Vagina (tissue), 2 donors: ENCODE measurements around the gene PITHD1. TPM values are rescaled to one million over a fixed set of nuclear protein-coding genes. Genes with fewer than 3 reads are reported as not detected.

Experiments
- DNase-seq, 2 donors: peaks; one replicate each; pipeline ENCODE4 v3.0.0-alpha.2; 2017; ENCODE audit errors: extremely low spot score in 2 of 2
- H3K27ac ChIP-seq: fragments of 200-600 bp; sonication (generic); one replicate; pipeline ENCODE4 v1.5.1; 2019
- H3K27me3 ChIP-seq: fragments of 200-600 bp; sonication (generic); one replicate; pipeline ENCODE4 v1.5.1; 2019
- H3K36me3 ChIP-seq, 2 donors: fragments of 200-600 bp; sonication (generic); one replicate each; pipeline ENCODE4 v1.5.1; 2017 to 2019
- H3K4me1 ChIP-seq: fragments of 200-600 bp; sonication (generic); one replicate; pipeline ENCODE4 v1.5.1; 2019
- H3K4me3 ChIP-seq, 2 donors: fragments of 200-600 bp; sonication (generic); 1 replicate in 1 of 2; 2 replicates in 1 of 2; pipeline ENCODE4 v1.5.1; 2016 to 2019
- H3K9me3 ChIP-seq: fragments of 200-600 bp; sonication (generic); one replicate; pipeline ENCODE4 v1.5.1; 2019
- CTCF ChIP-seq, 3 experiments: fragments of 450-650 bp in 2 of 3; fragments of 200-600 bp in 1 of 3; sonication (generic) in 1 of 3; IDR thresholded peaks; one replicate each; pipeline ENCODE4 v1.5.1; 2017 to 2019; ENCODE audit warnings: antibody characterized with exemption in 3 of 3, mild to moderate bottlenecking in 2 of 3, moderate library complexity in 2 of 3
- POLR2A ChIP-seq, 2 donors: fragments of 450-650 bp; IDR thresholded peaks; one replicate each; pipeline ENCODE4 v1.6.1; 2017; ENCODE audit warnings: antibody characterized with exemption in 2 of 2, mild to moderate bottlenecking in 2 of 2, moderate library complexity in 2 of 2
- POLR2AphosphoS5 ChIP-seq, 2 donors: sonication (generic); formaldehyde crosslinking; IDR thresholded peaks; one replicate each; pipeline ENCODE4 v1.9.0; 2017; ENCODE audit warnings: antibody characterized with exemption in 2 of 2, mild to moderate bottlenecking in 2 of 2, low read depth in 1 of 2; ENCODE audit not compliant: insufficient read depth in 1 of 2
- intact Hi-C: fragments of 100-400 bp; cut with DNase I; formaldehyde crosslinking; loops from one replicate; pipeline ENCODE4 v1.15.1; 2023
- total RNA-seq: library from RNA; depleted of rRNA; stranded (reverse); fragments of >200 nt; gene quantifications from one replicate; pipeline ENCODE4 v1.2.3, GENCODE V29; 2016

PITHD1 gene
- total RNA-seq, 1 donor from 2014 or later: 63.6 TPM

GRCh38 chr1:23787701-23788100, 9.5 kb downstream of the PITHD1 start:
- intact Hi-C loops: no loop called here
- peaks cover 21% of the 10 kb centered on the region for H3K4me1 ChIP-seq
- H3K27ac ChIP-seq: no peak overlapping the region
- H3K4me3 ChIP-seq: no peak overlapping the region
- no peak for DNase-seq
- H3K9me3 ChIP-seq: no peaks in the 10 kb centered on the region
- TF ChIP-seq POLR2A (IDR thresholded peaks at IDR 0.05) (no peak), POLR2AphosphoS5 (IDR thresholded peaks at IDR 0.05; ENCODE audit: insufficient read depth in 1 of 2, low read depth in 1 of 2) (no peak), CTCF (IDR thresholded peaks at IDR 0.05) (no peak)
- H3K36me3 ChIP-seq: peaks cover 0 to 25% of the 10 kb centered on the region in 2 donors
- H3K27me3 ChIP-seq: no peaks in the 10 kb centered on the region

- Histone ChIP-seq H3K27ac (no peak overlapping the region), H3K27me3 (no peaks in the 10 kb centered on the region), H3K9me3 (no peaks in the 10 kb centered on the region), H3K36me3 (peaks cover 0 to 25% of the 10 kb centered on the region in 2 donors), H3K4me3 (no peak overlapping the region), H3K4me1 (peaks cover 31% of the 10 kb centered on the region)
- no peak for DNase-seq
- intact Hi-C loops: no loop called here
- TF ChIP-seq POLR2A (IDR thresholded peaks at IDR 0.05) (no peak), CTCF (IDR thresholded peaks at IDR 0.05) (no peak), POLR2AphosphoS5 (IDR thresholded peaks at IDR 0.05; ENCODE audit: insufficient read depth in 1 of 2, low read depth in 1 of 2) (no peak)
Measured at GRCh38 chr1:23788695-23789094, 10.5 kb downstream of the PITHD1 start.

GRCh38 chr1:23790696-23791515, 12.7 kb downstream of the PITHD1 start, which contains the start of gene LYPLA2:
Gene LYPLA2 (plus strand): TSS chr1:23791145. CDS start chr1:23792683, 1,538 bp downstream.
- no peak for TF ChIP-seq CTCF (IDR thresholded peaks at IDR 0.05)
- peak; percentile 81 to 96 for TF ChIP-seq POLR2AphosphoS5 (IDR thresholded peaks at IDR 0.05; ENCODE audit: insufficient read depth in 1 of 2, low read depth in 1 of 2)
- TF ChIP-seq POLR2A (IDR thresholded peaks at IDR 0.05): peak in 1 of 2 donors; percentile 5
- peaks cover 0 to 31% of the 10 kb centered on the region in 2 donors for H3K36me3 ChIP-seq

GRCh38 chr1:23791516-23792047, 13.4 kb downstream of the PITHD1 start:
- no peaks in the 10 kb centered on the region for H3K9me3 ChIP-seq
- TF ChIP-seq POLR2A (IDR thresholded peaks at IDR 0.05) (no peak), CTCF (IDR thresholded peaks at IDR 0.05) (no peak), POLR2AphosphoS5 (IDR thresholded peaks at IDR 0.05; ENCODE audit: insufficient read depth in 1 of 2, low read depth in 1 of 2) (no peak)
- intact Hi-C loops: loop anchor here (10.0 kb wide), 1 partner anchor 73 kb away; the partner anchor contains the start of gene FUCA1
- H3K36me3 ChIP-seq: peaks cover 0 to 30% of the 10 kb centered on the region in 2 donors
- H3K27ac ChIP-seq: peak overlapping the region; percentile 83
- H3K4me3 ChIP-seq: peak overlapping the region; percentile 86 to 88
- DNase-seq: no peak
- H3K4me1 ChIP-seq: peaks cover 33% of the 10 kb centered on the region
- no peaks in the 10 kb centered on the region for H3K27me3 ChIP-seq

More at GRCh38 chr1:23790696-23791515, 12.7 kb downstream of the PITHD1 start, which contains the start of gene LYPLA2:
- Histone ChIP-seq H3K4me1 (peaks cover 33% of the 10 kb centered on the region), H3K4me3 (peak within 1 kb of the TSS; percentile 86 to 88), H3K27me3 (no peaks in the 10 kb centered on the region), H3K27ac (peak within 1 kb of the TSS; percentile 83), H3K9me3 (no peaks in the 10 kb centered on the region)
- DNase-seq: no peak
- intact Hi-C loops: loop anchor here (10.0 kb wide), 1 partner anchor 74 kb away; the partner anchor contains the start of gene FUCA1
